Keratinocyte (primary cell): ENCODE results near the gene POLA1. TPM values are rescaled to one million over a fixed set of nuclear protein-coding genes. Genes with fewer than 3 reads are reported as not detected.

Experiments used
- DNase-seq: peaks from one replicate; pipeline ENCODE4 v3.0.0-alpha.2; 2011; ENCODE audit warnings: low read depth, missing footprints, low spot score
- FAIRE-seq: peaks from 2 replicates; lab custom pipeline; 2011; peaks lifted over from hg19 to GRCh38; lab: Jason Lieb, UNC
- H2AFZ ChIP-seq: 2 replicates; pipeline ENCODE4 v1.6.0; 2012; ENCODE audit warnings: low read length, control low read depth, inconsistent platforms; ENCODE audit not compliant: control insufficient read depth
- H3K27ac ChIP-seq: 2 replicates; pipeline ENCODE4 v1.5.1; 2011; ENCODE audit warnings: low read length; ENCODE audit not compliant: control insufficient read depth, insufficient read depth
- H3K27me3 ChIP-seq: 3 replicates; pipeline ENCODE4 v1.6.0; 2011; ENCODE audit warnings: low read length; ENCODE audit not compliant: control insufficient read depth, insufficient read depth; ENCODE audit errors: extremely low read depth
- H3K36me3 ChIP-seq, 2 experiments: 2 replicates in 1 of 2; 3 replicates in 1 of 2; pipeline ENCODE4 v1.5.1; 2011; ENCODE audit warnings: low read length in 2 of 2, mild to moderate bottlenecking in 1 of 2; ENCODE audit not compliant: control insufficient read depth in 2 of 2, insufficient read depth in 2 of 2; ENCODE audit errors: extremely low read depth in 1 of 2
- H3K4me1 ChIP-seq: 3 replicates; pipeline ENCODE4 v1.5.1; 2011; ENCODE audit warnings: low read length; ENCODE audit not compliant: control insufficient read depth, insufficient read depth; ENCODE audit errors: extremely low read depth
- H3K4me2 ChIP-seq: 3 replicates; pipeline ENCODE4 v1.6.0; 2011; ENCODE audit warnings: low read depth, low read length; ENCODE audit not compliant: control insufficient read depth, insufficient read depth; ENCODE audit errors: extremely low read depth
- H3K4me3 ChIP-seq, 3 experiments: fragments of 200-600 bp in 1 of 3; sonication (generic) in 1 of 3; 2 replicates in 2 of 3; 3 replicates in 1 of 3; pipeline ENCODE4 v1.5.1; 2011 to 2016; ENCODE audit warnings: low read length in 3 of 3, mild to moderate bottlenecking in 3 of 3, control low read depth in 2 of 3, inconsistent platforms in 1 of 3, low read depth in 1 of 3, mixed read lengths in 1 of 3, mixed run types in 1 of 3, moderate library complexity in 1 of 3; ENCODE audit not compliant: control insufficient read depth in 2 of 3, insufficient read depth in 2 of 3; ENCODE audit errors: extremely low read depth in 1 of 3
- H3K79me2 ChIP-seq: 2 replicates; pipeline ENCODE4 v1.6.0; 2012; ENCODE audit warnings: low read length; ENCODE audit not compliant: control insufficient read depth, insufficient read depth
- H3K9ac ChIP-seq: 3 replicates; pipeline ENCODE4 v1.6.0; 2011; ENCODE audit warnings: low read length; ENCODE audit not compliant: control insufficient read depth, insufficient read depth; ENCODE audit errors: extremely low read depth
- H3K9me1 ChIP-seq: 3 replicates; pipeline ENCODE4 v1.6.0; 2011; ENCODE audit warnings: low read length; ENCODE audit not compliant: control insufficient read depth, insufficient read depth; ENCODE audit errors: extremely low read depth
- H3K9me3 ChIP-seq: 2 replicates; pipeline ENCODE4 v1.5.1; 2012; ENCODE audit warnings: low read depth, low read length; ENCODE audit not compliant: control insufficient read depth
- H4K20me1 ChIP-seq: 3 replicates; pipeline ENCODE4 v1.6.0; 2011; ENCODE audit warnings: low read length; ENCODE audit not compliant: control insufficient read depth, insufficient read depth; ENCODE audit errors: extremely low read depth
- CTCF ChIP-seq, 3 experiments: IDR thresholded peaks in 1 of 3; conservative IDR thresholded peaks in 1 of 3; optimal IDR thresholded peaks in 1 of 3; 2 replicates in 2 of 3; 3 replicates in 1 of 3; pipeline versions ENCODE3 to v1.5.1; 2011; ENCODE audit warnings: low read length in 3 of 3, mild to moderate bottlenecking in 3 of 3, moderate library complexity in 2 of 3, control low read depth in 1 of 3, inconsistent platforms in 1 of 3; ENCODE audit not compliant: insufficient read depth in 2 of 3; ENCODE audit errors: extremely low read depth in 1 of 3
- EZH2 ChIP-seq: IDR thresholded peaks from one replicate; pipeline ENCODE4 v1.6.1; 2012; ENCODE audit warnings: inconsistent platforms, mild to moderate bottlenecking, low read length, moderate library complexity
- dilution Hi-C: fragments of 300-500 bp; cut with MboI; formaldehyde crosslinking; loops from one replicate; pipeline ENCODE4 v1.7.0; 2020; ENCODE audit warnings: low sequenced_read_pairs; ENCODE audit not compliant: extremely low pct_ligation_motif_present
- polyA plus RNA-seq, 5 experiments: library from polyadenylated mRNA; depleted of rRNA in 3 of 5; stranded (reverse) in 3 of 5; stranded (forward) in 1 of 5; unstranded in 1 of 5; fragments of >200 nt; gene quantifications; 1 replicate in 1 of 5; 2 replicates in 3 of 5; 3 replicates in 1 of 5; pipeline versions ENCODE4 v1.2.1 to v1.2.3, GENCODE V29; 2011 to 2012; ENCODE audit warnings: missing spikeins in 2 of 5, low read depth in 1 of 5, low replicate concordance in 1 of 5

Gene POLA1
- polyA plus RNA-seq, 1 donor (not counting 4 experiments of a cell fraction or from before 2014, with no cell fraction given) = 3.9 TPM

- dilution Hi-C loops = no loop called here
- H3K9me1 ChIP-seq = no peaks in the 10 kb centered on the region
- H3K79me2 ChIP-seq = no peaks in the 10 kb centered on the region
- H4K20me1 ChIP-seq = no peaks in the 10 kb centered on the region
- no peaks in the 10 kb centered on the region for H3K36me3 ChIP-seq
- H3K9me3 ChIP-seq = no peaks in the 10 kb centered on the region
- H3K27me3 ChIP-seq = no peaks in the 10 kb centered on the region
- H3K4me2 ChIP-seq = no peak overlapping the region
- H3K4me3 ChIP-seq = no peak overlapping the region
- H2AFZ ChIP-seq = no peak overlapping the region
- FAIRE-seq (no peak), DNase-seq (no peak)
- H3K4me1 ChIP-seq = no peaks in the 10 kb centered on the region
- TF ChIP-seq CTCF (optimal IDR thresholded peaks at IDR 0.05 in 1 of 3, IDR thresholded peaks at IDR 0.05 in 1 of 3, conservative IDR thresholded peaks at IDR 0.05 in 1 of 3; ENCODE audit: extremely low read depth in 1 of 3, insufficient read depth in 2 of 3, low read length in 3 of 3) = no peak
- H3K9ac ChIP-seq = no peak overlapping the region
- H3K27ac ChIP-seq = no peak overlapping the region
These were observed 209.1 kb downstream of the POLA1 start for GRCh38 chrX:24902806-24903205.

GRCh38 chrX:24918715-24919114, 225.0 kb downstream of the POLA1 start:
- H3K79me2 ChIP-seq = no peaks in the 10 kb centered on the region
- dilution Hi-C loops = no loop called here

More at GRCh38 chrX:24918715-24919114, 225.0 kb downstream of the POLA1 start:
- no peaks in the 10 kb centered on the region for H3K4me1 ChIP-seq
- H4K20me1 ChIP-seq = no peaks in the 10 kb centered on the region
- H3K9me3 ChIP-seq = no peaks in the 10 kb centered on the region
- H3K9ac ChIP-seq = no peak overlapping the region
- TF ChIP-seq CTCF (optimal IDR thresholded peaks at IDR 0.05 in 1 of 3, IDR thresholded peaks at IDR 0.05 in 1 of 3, conservative IDR thresholded peaks at IDR 0.05 in 1 of 3; ENCODE audit: extremely low read depth in 1 of 3, insufficient read depth in 2 of 3, low read length in 3 of 3) (no peak), EZH2 (no peak)
- H3K36me3 ChIP-seq = no peaks in the 10 kb centered on the region
- no peak overlapping the region for H3K4me3 ChIP-seq
- no peak for FAIRE-seq
- no peaks in the 10 kb centered on the region for H3K27me3 ChIP-seq
- no peaks in the 10 kb centered on the region for H3K9me1 ChIP-seq
- no peak overlapping the region for H2AFZ ChIP-seq
- H3K4me2 ChIP-seq = no peak overlapping the region
- DNase-seq = no peak
- no peak overlapping the region for H3K27ac ChIP-seq
